GM18511 (cell line): Measurements from ENCODE around the gene PRLR.
A peak's percentile ranks its signal among the peaks of the same experiment; 100 is the strongest.
"Not testable (repeated sequence)": the region's sequence is repeated elsewhere in the genome, so short reads cannot be mapped to it uniquely, and the experiment has no call there.

ENCODE experiments used
- ATAC-seq: cut with Tn5 transposase; IDR thresholded peaks from one replicate; pipeline ENCODE4 v1.9.1; 2021; ENCODE audit warnings: mild to moderate bottlenecking, moderate library complexity; ENCODE audit not compliant: unreplicated experiment

The PRLR gene

DNA sequence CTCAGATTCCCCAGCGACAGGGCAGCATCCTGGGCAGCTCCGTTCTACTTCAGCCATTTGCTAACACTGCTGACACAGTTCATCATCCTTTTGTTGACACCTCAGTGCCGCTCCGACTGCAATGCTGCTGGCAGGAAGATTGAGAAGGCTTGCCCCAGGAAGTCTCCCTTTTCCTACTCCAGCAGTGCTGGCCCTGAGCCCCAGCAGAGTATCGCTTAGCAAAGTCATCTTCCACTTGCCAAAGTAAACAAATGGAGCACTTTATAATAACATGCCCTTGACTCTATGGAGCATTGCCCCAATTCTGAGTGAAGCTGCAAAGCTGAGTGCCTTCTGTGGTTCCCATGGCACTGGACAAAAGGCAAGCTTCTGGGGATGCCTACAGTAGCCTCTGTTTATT is 32.2 kb downstream of the PRLR start:
- no peak for ATAC-seq

DNA sequence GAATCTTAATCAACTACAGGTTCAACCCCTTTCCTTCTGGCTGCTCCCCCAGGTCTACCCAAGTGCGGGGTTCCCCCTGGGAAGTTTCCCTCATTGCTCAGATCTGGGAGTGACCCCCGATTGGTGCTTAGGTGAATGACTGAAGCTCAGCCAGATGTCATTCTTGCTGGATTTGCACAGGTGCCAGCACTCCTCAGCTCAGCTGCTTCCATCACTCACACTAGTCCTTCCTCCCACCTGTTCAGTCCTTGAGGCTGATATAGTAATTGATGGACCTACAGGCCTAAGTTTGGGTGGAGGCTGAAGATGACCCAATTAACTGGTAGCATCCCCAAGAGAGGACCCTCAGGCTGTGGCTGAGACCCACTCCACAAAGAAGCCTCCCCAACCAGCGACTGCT is 32.9 kb downstream of the PRLR start:
- no peak for ATAC-seq

DNA sequence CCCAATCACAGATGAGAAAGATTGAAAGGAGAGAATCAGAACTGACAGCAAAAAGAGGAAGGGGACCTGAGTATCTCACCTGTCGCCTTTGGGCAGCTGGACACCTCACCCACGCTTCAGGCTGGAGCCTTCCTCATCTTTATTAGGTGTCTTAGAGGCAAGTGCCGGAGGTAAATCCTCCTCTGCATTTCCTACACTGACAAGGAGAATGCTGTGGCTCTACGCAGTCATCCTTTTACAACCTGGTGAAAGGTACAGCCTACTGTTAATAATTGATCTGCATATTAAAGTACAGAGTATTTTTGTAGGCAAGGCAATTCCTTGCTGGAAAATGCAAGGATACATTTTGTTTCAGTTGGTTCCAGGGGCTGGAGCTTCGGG is 34.8 kb downstream of the PRLR start:
- ATAC-seq, result no peak

DNA sequence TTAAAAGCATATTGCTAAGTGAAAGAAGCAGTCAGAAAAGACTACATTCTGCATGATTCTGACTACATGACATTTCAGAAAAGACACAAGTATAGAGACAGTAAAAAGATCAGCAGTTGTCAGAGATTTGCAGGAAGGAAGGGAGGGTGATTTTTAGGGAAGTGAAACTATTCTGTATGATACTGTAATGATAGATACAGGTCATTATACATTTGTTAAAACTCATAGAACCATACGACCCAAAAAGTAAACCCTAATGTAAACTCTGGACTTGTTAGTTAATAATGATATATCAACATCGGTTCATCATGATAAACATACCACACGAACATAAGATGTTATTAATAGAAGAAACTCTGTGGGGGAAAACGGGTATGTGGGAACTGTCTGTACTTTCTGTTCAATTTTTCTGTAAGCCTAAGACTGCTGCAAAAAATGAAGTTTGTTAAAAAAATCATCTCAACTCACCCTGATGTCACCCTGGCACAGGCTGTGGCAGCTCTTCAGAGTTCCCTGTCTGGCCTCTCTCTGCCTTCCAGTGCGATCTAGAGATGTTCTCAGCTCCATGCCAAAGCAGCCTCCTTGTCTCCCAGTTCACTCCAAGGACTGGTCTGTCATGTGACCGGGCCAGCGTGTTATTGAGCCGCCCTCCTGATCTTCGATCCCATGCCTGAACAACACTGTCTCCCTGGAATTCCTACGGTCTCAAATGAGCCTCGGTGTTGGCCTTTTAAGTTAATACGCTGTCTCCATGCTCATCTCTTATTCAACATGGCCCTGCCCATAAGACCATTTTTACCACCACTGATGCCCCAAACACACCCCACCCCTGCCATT is 35.4 kb downstream of the PRLR start:
- ATAC-seq, result peak; percentile 96

DNA sequence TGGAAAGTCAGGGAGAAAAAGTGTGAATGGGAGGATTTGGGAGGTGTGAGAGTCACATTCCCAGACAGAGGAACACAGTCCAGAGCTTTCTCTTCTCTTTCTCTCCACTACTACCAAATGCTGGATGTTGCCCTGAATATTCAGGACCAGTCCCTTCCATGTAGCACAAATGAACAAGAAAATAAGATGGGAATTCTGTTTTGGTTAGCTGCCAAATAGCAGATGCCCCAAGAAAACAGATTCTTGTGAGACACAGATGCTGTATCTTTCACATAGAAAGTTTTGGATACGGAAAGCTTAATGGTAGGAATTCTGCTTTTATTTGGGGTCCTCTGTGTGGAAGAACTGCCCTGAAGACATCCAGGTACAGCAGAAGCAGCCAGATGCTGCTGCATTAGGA is 37.8 kb downstream of the PRLR start:
- ATAC-seq, result no peak

DNA sequence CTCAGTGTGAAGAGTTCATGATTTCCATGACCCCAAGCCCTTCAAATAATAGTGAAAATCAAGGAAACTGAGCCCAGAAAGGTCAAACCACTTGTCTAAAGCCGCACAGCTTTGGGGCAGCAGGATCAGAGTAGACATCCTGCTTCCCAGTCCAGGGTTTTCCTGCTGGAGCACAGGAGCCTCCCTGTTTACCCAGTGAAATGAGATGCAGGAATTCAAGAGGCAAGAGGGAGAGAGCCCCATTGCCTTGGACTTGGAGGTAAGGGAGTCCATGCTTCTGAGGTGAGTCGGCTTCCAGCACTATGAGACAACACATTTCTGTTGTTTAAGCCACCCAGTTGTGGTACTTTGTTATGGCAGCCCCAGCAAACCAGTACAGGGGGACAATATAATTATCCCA is 40.5 kb downstream of the PRLR start:
- not testable (repeated sequence) for ATAC-seq

DNA sequence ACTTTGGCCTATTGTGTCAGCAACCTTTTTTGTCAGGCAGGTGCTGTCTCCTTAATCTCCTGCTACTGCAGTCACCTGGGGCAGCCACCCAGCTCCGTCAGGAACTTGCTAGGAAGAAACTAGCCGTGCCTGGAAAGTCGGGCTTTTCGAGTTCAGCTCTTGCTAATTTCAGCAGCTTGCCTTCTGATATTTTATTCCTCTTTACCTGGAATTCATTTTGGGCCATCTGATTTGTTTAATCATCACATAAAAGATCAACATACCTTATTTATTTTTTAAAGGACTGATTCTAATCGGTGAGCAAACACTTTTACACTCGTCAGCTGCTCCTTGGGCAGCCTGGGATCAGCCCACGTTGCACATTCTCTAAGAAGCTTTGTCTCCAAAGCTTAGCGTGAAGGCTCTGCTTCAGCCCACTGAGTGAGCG is 42.2 kb downstream of the PRLR start:
- no peak for ATAC-seq

DNA sequence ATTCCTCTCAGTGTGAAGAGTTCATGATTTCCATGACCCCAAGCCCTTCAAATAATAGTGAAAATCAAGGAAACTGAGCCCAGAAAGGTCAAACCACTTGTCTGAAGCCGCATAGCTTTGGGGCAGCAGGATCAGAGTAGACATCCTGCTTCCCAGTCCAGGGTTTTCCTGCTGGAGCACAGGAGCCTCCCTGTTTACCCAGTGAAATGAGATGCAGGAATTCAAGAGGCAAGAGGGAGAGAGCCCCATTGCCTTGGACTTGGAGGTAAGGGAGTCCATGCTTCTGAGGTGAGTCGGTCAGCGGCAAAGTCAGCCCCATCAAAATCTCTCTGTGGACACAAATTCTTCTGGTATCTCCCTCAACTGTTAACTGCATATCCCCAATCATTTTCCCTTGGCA is 42.7 kb downstream of the PRLR start:
- not testable (repeated sequence) for ATAC-seq

DNA sequence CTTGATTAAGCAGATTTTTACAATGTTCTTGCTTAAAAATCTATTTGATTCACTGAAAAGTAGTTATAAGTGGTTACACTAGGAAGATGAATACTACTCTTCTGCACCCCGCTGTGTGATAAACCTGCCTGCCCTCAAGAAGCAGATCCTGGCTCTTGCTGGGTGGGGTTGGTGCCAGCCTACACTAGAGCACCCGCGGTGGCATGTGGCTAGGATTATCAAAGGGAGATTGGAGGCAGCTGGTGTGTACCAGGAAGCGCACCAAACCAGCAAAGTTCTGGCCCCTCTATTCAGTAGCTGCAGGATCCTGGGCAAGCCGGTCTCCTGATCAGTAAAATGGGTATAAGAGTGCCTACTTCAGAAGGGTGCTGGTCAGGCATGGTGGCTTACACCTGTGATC is 43.5 kb downstream of the PRLR start:
- ATAC-seq, result no peak

DNA sequence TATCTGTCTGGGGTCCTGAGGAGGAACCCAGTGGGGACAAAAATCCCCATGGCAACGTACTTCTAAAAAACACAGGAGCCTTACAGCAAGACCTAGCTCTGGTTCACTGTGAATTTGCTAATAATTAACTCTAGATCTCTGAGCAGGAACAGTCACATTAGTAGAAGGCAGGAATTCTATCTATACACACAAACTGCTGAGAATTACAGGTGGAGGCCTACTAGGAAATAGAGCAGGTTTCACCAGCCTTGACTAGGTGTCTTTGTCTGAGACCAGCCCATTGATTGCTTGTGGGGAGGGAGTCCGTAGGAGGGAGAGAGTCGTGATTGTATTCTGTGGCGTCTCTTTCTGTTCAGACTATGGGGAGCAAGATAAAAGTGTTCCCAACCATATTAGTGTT is 44.8 kb downstream of the PRLR start:
- ATAC-seq, result no peak

DNA sequence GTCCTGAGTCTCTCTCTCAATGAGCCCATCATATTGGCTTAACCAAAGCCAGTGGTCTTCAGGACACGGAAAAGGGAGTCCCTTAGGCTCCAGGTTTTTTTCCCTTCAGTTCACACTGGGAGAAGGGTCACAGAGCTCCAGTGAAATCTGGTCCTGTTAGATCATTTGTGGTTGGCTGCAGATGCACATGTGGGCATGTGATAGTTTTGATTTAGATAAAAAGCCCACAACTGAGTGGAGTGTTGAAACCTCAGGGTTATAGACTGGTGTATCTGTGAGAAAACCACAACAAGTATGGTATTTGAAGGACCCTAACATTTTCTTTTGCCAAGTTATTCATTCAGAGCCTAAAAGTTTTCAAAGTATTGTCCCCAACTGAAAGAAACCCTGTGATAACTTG is 46.7 kb downstream of the PRLR start:
- ATAC-seq, result peak; percentile 34

DNA sequence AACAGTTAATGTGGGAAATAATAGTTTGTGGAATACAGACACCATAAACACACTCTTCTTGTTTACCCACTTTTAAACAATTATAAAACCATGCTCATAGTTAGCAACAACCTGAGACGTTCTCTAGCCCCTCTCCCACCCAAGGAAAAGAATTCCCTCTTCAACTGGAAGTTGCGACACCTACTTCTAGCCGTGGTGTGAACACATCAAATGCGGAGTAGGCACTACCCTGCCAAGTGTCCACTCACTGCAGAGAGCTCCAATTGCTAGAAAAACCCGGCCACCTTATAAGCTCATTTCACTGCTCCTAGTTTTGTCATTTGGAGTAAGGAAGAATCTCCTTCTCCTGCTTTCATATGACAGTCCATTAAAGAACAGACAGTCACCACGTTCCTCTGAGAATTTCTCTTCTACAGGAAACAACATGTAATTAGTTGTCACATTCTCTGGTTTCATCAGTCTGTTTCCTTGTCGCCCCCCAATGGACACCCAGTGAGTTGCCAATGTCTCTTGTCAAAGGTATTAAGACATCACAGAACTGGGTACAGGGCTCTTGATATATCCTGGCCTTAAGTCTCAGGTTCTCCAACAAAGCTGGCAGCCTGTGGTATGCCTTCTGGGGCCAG is 47.3 kb downstream of the PRLR start:
- peak; percentile 83 for ATAC-seq

DNA sequence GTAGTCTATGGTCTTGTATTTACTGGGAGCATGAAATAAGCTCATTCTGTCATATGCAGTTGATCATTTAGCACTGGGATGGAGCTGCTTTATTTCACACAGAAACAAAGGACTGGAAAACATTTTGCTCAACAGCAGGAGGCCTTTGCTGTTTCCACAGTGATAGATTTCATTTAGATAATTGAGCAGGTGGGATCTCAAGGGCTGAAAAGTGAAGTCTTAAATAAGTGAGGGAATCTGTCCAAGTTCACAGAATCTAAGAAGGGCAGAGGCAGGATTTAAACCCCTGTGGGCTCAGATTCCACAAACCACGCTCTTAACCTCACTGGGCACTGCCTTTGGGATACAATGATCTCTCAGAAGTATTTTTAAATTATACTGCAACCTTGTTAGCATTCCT is 47.8 kb downstream of the PRLR start:
- ATAC-seq, result no peak

DNA sequence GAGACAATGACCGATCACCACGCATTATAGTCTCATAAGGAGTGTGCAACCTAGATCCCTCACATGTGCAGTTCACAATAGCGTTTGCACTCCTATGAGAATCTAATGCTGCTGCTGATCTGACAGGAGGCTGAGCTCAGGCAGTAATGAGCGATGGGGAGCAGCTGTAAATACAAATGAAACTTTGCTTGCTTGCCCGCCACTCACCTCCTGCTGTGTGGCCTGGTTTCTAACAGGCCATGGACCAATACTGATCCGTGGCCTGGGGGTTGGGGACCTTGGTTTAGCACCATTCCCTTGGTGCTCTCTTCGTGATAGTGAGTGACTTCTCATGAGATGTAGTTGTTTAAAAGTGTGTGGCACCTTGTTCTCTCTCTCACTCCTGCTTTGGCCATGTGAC is 50.2 kb downstream of the PRLR start:
- ATAC-seq, result no peak

DNA sequence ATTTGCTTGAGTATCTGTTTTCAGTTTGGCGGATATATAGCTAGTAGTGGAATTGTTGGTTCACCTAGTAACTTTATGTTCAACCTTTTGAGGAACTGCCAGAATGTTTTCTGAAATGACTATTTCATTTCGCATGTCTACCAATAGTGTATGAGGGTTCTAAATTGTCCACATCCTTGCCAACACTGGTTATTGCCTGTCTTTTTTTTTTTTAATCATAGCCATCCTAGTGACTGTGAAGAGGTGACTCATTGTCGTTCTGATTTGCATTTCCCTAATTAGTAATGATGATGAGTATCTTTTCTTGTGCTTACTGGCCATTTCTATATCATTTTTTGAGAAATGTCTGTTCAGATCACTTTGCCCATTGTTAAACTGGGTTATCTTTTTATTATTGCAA is 52.5 kb downstream of the PRLR start:
- ATAC-seq, result no peak

DNA sequence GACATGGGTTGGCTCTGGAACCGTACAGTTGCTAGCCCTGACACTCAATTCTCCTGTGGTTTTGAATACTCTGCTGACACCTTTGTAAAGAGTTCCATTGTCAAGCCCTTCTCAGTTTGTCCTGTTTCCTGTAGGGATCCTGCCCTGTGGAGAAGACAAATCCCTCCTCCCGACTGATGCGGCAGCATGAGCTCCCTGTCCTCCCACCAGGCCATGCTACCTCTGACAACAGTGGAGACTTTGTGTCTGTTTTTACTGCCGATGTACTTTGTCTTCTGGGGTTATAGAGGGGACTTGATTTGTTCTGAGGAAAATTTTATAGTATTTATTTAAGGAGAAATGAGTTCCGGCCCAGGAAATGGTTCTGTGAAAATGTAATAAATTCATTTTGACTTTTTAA is 57.8 kb downstream of the PRLR start:
- ATAC-seq, result no peak

DNA sequence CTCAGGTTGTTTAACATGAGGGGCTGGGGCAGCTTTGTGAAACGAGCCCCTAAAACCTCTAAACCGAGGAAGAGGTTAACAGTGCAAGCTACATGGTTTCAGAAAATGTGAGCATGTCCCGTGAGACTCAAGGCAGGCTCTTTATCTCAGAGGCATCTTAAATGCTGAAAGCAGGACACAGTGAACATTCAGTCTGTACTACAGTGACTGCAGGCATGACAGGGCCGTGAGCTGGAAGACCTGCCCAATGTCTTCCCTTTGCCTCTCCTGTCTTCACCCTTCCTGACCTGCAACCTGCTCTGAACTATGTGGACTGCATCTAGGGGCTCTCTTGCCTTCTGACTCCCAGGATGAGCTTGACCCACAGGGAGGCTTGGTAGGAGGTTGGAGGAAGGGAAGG is 58.3 kb downstream of the PRLR start:
- ATAC-seq, result no peak

DNA sequence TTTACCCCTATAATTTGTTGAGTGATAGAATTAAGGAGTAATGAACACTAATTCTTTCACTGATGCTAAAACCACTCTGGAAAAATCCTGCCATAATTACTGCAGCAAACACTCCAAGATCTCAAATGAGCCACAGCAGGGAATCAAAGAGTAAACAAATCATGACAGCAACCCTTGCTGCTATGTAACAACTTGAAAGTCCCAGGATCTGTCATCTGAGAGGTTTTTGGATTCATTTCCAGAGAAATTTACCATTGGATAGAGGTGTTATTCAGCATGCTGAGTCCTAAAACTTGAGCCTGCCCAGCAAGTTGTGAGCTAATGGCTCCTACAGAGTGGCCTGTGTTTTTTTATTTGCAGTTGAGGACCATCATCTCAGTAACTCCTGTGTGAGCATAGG is 59.2 kb downstream of the PRLR start:
- no peak for ATAC-seq

DNA sequence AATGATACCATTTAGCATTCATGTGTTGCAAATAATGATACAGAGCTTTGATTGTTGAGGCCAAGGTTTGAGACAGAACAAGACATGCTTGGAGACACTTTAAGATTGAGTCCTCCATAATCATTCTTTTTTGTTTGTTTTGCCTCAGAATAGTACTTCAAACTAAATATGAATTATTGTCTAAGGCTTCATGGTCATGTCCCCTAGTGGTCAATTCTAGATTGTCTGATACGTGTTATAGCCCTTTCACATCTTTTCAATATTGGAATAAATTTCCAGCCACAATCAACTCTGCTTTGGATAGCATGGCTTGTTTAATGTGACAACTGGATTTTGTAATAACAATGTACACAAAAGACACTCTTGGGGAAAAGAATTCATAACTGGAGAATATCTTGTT is 64.2 kb downstream of the PRLR start:
- no peak for ATAC-seq

DNA sequence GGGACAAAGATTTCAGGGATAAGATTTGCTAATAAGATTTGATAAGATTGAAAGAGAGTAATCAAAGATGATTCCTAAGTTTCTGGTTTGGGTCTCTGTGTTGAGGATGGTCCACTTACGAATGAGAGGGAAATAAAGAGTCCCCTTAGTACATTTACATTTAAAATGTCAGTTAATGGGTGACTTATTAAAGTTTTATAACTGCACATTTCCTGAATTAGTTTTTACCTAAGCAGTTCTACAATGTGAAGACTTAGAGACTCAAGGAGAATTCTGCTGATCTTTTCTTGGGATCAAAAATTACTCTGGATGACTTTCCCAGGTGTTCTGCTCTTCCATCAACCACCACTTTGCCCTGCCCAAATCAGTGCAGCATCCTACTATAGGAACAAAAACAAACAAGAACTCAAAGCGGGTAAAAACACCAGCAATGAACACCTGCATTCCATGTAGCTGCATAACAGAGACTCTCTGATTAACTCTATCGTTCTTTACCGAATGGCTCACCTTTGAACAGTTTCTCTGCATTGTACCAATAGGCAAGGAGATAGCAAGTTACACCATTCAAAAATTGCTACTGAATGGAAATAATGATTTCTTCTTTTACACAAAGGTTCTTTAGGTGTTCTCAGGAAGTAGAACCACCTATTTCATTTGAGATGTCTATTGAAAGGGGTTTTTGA is 65.3 kb downstream of the PRLR start:
- ATAC-seq, result no peak

DNA sequence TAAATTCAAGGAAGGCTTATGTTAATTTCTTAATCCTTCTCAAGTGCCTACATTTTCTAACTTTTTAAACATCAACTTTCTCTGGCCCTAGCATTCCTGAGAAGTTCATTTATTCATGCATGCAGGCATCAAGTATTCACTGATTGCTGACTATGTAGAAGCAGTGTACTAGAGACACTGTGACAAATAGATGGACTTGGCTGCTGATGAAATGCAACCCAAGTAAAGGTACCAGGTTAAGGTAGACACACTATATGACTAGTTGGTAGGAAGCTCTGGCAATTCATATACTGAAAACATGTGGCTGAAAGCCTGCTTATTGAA is 66.6 kb downstream of the PRLR start:
- ATAC-seq, result no peak
